Right lobe of liver (tissue), 4 donors: Measurements from ENCODE around the gene ING2.
"Not testable (repeated sequence)": the region's sequence is repeated elsewhere in the genome, so short reads cannot be mapped to it uniquely, and the experiment has no call there.

Experiments used
- CTCF ChIP-seq, 4 donors: fragments of 200-600 bp in 3 of 4; fragments of 450-650 bp in 1 of 4; IDR thresholded peaks; one replicate each; pipeline versions ENCODE4 v1.5.1 to v1.8.0; 2016 to 2022; ENCODE audit warnings: antibody characterized with exemption in 4 of 4, mild to moderate bottlenecking in 2 of 4
- POLR2A ChIP-seq: fragments of 450-650 bp; IDR thresholded peaks from one replicate; pipeline ENCODE4 v1.6.1; 2017; ENCODE audit warnings: antibody characterized with exemption, mild to moderate bottlenecking
- donor health status: DM: no; HTN: no; CAD: no.
- donor health status: DM: no; HTN: no; CAD: no.
- donor health status: DM: no; HTN: yes; CAD: no.

- not testable (repeated sequence) for TF ChIP-seq CTCF (IDR thresholded peaks at IDR 0.05); POLR2A
Observed at GRCh38 chr4:183463903-183464619, 40.8 kb upstream of the ING2 start.
